Sciatic nerve (tissue), 2 donors: ENCODE data around the gene SLC35F4. TPM values are rescaled to one million over a fixed set of nuclear protein-coding genes. Genes with fewer than 3 reads are reported as not detected.
A peak's percentile ranks its signal among the peaks of the same experiment; 100 is the strongest.

Experiments
- ATAC-seq: fragments of 200-7000 bp; cut with Tn5 transposase; one replicate; pipeline ENCODE4 v1.9.1; 2020; ENCODE audit warnings: mild to moderate bottlenecking, moderate library complexity
- DNase-seq: peaks from one replicate; pipeline ENCODE4 v3.0.0-alpha.2; 2020; ENCODE audit warnings: low spot score
- intact Hi-C: fragments of 100-400 bp; cut with DNase I; formaldehyde crosslinking; loops from one replicate; pipeline ENCODE4 v1.14.2; 2022
- total RNA-seq: library from RNA; stranded (reverse); fragmentation: NEBNext Ultra II Directional; extraction: Animal tissue kit (Norgen Biotek cat#: 25700); gene quantifications from one replicate; pipeline ENCODE4 v1.2.1, GENCODE V29; 2021
- donor health status: DM: no; HTN: no; CAD: no.
- donor health status: DM: no; HTN: no; CAD: no.

The SLC35F4 gene
- total RNA-seq, 1 donor from 2014 or later, result not detected

DNA sequence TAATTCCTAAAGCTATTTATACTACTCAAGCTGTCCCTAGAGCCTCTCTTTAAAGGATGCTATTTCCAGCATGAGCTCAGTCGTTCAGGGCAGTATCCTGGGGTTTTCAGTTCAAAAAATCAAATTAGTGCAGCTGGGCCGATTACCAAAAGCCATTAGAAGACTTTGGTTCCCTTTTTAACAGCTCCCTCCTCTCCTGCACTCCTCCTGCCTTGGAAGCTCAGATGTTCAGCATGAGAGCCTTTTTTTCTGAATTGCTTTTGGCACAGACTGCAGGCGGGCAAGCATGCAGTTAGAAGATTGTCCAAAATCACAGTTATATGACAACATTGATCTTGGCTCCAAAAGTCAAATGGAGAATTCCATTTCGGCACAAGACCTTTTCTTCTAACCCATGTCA is 179.6 kb downstream of the SLC35F4 start:
- DNase-seq (no peak), ATAC-seq (peak; percentile 85)
- intact Hi-C loops, result no loop called here

DNA sequence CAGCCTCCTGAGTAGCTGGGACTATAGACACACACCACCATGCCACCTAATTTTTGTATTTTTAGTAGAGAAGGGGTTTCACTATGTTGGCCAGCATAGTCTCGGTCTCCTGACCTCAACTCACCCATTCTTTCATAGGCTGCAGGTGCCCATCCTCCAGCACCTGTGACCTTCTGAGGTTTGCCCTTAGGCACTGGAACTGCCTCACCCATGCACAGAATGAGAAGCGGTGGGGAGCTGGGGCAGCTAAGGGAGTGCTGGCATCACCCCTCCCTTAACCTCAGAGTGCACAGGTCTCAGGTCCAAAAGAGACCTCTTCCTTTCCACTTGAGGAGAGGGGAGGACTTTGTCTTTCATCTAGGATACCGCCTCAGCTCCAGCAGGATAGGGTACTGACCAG is 194.9 kb downstream of the SLC35F4 start:
- ATAC-seq (no peak), DNase-seq (no peak)
- intact Hi-C loops, result no loop called here

DNA sequence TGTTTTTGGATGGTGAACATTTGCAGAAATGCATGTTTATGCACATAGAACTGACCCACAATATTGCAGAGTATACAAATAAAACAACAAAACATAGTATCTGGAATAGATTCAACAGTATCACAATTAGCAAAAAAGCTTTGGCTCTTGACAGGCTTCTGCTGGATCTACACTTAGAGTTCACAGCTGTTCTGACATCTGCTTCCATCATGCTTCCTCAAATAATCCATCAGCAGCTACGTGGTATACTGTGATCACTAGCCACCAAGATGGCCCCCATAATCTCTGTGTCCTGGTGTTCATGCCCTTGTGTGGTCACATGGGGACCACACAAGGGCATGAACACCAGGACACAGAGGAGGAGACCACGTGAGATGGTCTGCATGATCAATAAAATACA is 205.7 kb downstream of the SLC35F4 start:
- intact Hi-C loops, result no loop called here
- no peak for ATAC-seq
- DNase-seq, result no peak

DNA sequence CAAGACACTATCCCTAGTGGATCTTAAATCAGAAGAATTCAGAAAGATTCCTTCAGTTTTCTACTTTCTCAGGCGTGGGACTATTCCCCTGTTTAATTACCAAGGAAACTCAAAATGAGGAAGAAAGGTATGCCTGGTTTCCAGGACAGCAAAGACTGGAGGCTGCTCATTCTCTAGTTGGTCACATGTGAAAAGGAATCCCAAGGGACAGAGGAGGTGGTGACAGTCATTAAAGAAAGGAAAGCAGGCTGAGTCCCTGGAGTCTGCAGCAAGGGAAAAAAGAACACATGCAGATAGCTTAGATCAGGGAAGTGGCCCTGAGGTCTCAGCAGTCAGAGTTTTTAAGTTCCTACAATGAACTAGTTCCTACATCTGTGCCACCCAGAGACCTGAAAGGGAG is 206.8 kb downstream of the SLC35F4 start:
- no peak for DNase-seq
- intact Hi-C loops, result no loop called here
- ATAC-seq, result no peak

DNA sequence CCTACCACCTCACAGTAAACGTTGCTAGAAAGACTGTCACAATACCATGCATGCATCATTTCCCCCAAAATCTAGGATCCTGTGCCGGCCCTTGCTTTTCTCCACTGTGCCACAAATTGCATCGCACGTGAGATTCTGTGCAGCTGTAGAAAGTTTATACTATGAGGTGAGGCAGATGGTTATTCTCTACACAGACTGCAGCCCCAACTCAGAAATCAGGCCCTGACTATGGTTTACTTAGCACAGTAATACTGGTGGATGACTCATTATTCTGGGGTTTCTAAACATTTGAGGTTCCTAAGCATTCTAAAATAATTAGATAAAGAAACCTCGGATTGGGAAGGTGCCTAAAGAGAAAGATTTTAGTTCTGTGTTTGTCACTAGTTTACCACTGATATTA is 208.4 kb downstream of the SLC35F4 start:
- DNase-seq (no peak), ATAC-seq (no peak)
- intact Hi-C loops, result no loop called here

DNA sequence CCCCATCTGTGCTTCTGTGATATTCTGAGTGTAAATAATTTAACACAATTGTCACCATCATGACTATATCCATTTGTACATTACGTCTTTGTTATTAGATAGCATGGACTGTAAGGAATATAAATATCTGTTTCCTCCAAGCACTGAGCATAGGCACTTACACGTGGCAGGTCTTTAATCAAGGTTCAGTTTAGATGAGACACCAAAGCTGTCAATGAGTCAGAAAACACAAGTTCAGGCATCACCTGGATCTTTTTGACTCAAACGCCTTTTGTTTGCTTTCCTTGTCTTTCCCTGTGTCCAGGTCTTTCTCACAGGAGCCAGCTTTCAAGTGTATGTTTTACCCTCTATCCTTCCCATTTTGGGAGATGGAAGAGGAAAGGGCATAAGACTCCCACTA is 209.0 kb downstream of the SLC35F4 start:
- intact Hi-C loops, result no loop called here
- ATAC-seq (no peak), DNase-seq (no peak)

DNA sequence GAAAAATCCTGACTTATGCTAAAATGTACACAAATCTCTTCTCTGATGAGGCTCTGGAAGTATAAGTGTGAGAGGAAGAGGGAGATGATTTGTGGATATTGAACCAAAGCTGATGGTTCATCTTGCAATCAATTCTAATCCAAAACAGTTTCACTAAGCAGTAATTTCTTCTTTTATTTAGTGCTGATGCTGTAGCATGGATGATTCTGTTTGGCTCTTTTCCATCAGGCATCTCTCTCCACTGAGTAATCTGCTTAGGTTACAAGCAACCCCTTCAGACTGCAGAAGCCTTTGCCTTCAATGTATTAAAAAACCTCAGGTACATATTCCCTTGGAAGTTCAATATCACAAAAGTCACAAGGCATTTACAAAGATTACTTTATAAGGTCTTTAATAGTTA is 213.1 kb downstream of the SLC35F4 start:
- ATAC-seq (no peak), DNase-seq (no peak)
- intact Hi-C loops, result no loop called here

DNA sequence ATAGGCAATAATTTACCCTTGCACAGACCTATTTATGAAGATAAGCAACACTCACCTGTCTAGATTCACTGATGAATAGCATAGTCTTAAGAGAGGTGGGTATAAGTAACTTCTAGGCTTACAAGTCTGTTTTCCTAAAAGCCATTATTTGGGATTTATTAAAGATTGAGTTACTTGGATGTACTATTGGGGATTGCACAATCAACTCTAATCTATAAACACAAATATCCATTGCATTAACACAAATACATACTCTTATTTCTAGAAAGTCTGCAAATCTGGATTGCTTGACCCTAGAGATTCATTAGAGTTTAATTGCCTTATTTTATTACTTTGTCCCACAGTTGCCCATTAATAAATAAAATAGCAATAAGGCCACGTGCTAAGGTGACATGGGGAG is 224.1 kb downstream of the SLC35F4 start:
- ATAC-seq, result no peak
- intact Hi-C loops, result no loop called here
- no peak for DNase-seq

DNA sequence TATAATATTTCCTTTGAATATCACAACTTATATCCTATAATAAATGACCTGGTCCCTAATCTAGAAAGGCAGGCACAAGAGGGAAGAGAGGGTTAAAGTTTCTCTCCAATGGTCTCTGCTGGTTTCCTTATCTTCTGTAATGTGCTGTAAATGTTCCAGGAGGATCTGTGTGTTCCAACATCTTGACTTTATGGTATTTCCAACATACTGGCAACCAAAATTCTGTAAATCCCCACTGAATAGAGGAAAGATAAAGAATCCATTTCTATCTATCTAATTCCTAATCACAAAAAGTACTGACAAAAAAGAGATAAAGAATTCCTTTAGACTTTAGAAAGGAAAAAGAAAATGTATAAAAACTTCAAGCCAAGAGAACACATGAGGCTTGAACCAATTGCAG is 225.9 kb downstream of the SLC35F4 start:
- ATAC-seq (no peak), DNase-seq (no peak)
- intact Hi-C loops, result no loop called here

DNA sequence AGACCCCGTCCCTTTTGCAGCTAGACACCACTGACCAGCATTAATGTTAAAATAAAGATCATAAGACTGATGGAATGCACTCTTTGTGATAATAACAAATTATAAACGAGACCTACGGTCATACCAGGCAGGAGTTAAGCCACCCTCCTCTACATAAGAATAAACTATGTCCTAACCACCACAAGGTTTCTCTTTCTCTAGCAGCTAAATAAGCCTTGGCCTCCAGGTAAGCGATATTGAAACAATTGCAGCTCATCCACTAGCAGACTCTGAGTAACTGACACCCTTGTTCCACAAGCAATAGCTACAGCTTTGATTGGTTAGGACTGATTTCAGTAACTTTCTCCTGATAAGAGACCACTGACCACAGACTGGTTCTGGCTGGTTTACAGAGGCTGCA is 228.0 kb downstream of the SLC35F4 start:
- DNase-seq (no peak), ATAC-seq (no peak)
- intact Hi-C loops, result no loop called here

DNA sequence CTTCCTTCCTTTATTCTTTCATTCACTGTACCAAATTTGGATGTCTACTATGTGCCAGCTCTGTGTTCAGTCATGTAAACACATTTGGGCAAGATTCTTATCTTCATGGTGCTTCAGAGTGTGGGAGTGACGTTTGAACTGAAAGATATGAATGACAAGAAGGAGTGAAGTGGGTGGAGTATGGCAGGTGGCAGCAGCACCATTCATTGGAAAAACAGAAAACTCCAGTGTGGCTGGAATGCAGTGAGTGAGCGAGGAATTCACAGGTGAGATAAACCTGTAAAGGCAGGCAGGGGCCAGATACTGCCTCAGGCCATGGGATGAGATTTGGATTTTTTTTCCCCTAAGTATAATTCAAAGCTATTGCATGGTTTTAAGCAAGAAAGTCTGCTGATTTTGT is 231.6 kb downstream of the SLC35F4 start:
- intact Hi-C loops, result no loop called here
- ATAC-seq, result no peak
- no peak for DNase-seq

DNA sequence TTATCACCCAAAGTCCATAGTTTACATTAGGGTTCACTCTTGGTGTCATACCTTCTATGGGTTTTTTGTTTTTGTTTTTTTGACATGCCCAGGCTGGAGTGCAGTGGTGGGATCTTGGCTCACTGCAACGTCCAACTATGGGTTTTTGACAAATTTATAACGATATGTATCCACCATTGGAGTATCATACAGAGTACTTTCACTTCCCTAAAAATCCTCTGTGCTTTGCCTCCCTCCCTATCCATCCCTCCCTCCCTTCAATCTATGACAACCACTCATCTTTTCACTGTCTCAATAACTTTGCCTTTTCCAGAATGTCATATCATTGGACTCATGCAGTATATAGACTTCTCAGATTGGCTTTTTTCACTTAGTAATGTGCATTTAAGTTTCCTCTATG is 233.2 kb downstream of the SLC35F4 start:
- no peak for ATAC-seq
- DNase-seq, result no peak
- intact Hi-C loops, result no loop called here

DNA sequence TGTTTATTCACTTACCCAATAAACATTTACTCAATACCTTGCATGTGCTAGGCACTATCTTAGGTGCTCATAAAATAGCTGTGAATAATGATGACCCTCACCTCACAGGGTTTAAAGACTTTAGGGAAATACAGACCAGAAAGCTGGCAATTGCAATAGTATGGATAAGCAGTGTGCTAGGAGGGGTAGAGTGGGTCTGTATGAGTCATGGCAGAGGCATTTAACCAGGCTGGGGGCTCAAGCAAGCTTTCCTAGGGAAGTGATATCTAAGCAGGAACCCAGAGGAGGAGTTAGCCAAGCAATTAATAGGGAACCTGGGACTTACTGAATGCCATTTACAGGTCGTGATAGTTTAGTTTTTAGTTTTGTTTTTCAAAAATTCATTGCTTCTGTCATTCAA is 248.4 kb downstream of the SLC35F4 start:
- no peak for ATAC-seq
- no peak for DNase-seq
- intact Hi-C loops, result no loop called here

DNA sequence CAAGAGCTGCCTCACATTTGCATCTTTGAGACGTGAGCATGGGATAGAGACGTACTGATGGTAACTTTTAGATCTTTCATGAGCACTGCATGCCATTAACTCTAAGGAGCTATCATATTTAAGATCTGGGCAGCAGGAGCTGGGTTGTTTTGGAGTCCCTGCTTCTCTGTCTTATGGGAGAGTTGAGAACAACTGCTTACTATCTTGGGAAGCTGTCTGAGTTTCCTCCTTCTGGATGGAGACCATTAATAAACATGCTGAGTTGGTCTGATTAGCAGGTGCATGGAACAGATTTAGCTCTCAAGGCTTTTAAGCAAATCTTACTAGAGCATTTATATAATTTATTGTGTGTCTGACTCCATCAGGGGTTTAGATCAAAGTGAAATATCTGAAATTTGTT is 252.9 kb downstream of the SLC35F4 start:
- intact Hi-C loops, result no loop called here
- ATAC-seq (no peak), DNase-seq (no peak)

DNA sequence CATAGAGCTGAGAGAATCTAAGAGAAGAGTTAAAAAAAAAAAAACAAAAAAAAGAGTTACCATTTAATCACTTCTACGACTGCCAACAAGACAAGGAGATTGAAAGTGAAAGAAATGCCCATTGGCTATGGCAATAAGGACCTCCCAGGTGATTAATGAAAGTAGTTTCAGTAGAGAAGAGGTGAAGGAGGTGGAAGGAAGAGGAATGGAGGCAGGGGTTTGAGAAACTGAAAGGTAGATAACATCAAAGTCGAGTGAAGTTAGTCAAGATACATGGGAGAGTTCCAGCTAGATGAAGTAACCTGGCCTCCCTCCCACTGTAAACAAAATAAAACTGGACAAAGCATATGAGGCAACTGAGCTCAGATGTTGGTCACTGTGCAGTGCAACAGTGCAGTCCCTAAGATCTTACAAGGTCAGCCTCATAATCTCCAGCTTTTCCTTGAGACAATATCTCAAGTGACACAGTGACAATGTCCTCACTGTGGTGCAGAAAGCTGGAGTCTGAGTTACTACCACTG is 254.3 kb downstream of the SLC35F4 start:
- intact Hi-C loops, result no loop called here
- ATAC-seq (no peak), DNase-seq (no peak)

DNA sequence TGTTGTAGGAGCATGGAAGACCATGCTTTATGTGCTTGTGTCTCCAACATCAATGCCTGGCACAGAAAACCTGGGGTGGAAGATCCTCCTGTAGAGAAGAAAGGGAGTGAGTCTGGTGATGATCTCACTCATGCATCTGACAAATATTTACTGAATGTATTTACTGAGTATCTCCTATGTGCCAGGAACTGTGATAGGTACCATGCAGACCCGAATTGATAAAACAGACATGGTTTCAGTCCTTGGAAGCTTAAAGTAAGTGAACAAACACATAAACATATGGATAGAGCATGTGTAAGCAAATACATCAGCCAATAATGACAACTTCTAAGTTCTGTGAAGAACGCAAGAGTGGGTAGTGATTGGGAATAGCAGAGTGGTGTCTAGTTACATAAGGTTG is 255.3 kb downstream of the SLC35F4 start:
- intact Hi-C loops, result no loop called here
- DNase-seq (no peak), ATAC-seq (no peak)

DNA sequence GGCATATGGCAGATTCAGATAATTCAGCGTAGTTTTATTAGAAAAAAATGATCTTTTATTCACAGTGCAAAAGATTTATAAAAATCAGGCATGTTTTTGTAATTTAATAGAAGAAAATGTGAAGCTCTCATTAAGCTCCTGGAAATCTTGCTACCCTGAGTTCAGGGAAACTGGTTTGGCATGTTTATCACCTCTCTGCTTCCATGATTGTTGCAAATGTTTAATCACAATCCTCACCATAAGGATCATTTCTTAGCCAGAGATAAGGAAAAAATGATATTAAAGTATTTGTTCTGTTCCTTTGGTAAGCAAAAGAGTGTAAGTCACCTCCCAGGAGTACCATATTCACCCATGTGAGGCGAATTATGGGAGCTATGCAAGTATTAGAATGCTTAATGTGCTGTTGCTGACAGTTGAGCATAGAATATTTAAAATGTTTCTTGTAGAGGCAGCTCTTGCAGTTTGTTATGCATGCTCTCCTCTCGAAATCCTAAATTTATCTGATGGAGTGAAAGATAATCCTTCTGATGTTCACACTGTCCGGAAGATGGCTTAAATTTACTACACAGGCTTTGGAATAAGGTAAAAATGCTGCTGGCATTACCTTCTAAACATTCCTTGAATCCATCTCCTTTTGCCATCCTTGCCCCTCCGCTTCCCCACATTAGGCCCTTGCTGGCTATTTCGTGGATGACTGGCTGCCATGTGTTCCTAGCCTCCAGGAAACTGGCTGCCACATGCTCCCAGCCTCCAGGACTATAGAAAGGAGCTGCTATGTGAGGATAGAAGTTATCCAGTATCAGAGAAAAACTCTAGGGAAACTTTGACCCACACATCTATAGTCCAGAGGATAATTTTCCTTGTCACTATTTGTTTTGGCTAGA is 256.5 kb downstream of the SLC35F4 start:
- intact Hi-C loops, result no loop called here
- no peak for ATAC-seq
- DNase-seq, result no peak

DNA sequence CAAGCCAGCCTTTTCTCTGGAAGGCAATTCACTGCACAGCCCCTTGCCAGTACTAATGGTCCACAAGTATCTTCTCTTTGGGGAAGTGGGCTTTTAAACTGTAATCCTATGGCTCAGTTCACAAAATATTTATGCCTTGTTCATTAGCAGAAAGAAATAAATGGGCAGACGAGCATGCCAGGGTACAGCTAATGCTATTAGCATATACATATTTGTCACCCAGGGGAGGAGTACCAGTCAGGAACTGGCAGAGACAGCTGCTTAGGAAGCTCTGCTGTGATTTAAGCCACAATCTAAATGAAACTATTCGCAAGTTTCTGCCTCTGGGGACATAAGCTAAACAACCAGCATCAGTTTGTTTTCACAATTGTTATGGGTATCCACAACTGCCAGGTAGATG is 258.8 kb downstream of the SLC35F4 start:
- intact Hi-C loops, result no loop called here
- ATAC-seq (no peak), DNase-seq (no peak)

DNA sequence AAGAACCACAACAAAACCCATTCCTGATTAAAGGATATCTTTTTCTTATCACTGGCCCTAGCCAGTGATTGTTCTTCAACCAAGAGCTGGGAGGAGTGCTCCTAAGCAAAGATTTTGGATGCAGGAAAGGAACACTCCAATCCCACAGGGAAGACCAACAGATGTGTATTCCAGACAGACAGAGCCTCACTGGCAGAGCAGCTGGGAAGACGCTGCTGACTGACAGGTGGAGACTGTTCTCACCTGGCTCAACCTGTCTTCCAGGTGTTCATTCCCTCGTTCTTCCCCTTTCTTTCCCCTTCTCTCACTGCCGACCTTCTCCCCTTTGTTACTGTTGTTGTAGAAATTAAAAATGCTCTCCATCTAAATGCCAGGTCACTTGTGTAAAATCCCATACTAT is 282.5 kb downstream of the SLC35F4 start:
- intact Hi-C loops, result no loop called here
- ATAC-seq, result no peak
- DNase-seq, result no peak

DNA sequence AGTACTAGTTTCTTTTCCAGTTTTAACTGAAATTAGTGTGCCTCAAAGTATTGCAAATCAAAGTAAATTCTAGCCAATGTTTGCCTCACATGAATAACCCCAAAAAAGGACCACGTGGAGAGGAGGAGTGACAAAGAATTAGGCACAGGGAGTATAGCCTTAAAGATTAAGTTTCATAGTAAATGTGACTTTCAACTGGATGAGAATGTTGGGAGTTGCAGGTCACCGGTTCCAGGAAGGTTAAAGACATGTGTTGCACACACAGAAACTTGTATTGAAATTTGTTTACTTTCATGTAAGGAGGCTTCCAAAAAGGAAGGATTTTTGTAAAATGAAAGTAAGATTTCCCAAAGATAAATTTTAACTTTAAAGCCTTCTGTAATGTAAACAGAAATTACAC is 283.1 kb downstream of the SLC35F4 start:
- DNase-seq (no peak), ATAC-seq (no peak)
- intact Hi-C loops, result no loop called here

DNA sequence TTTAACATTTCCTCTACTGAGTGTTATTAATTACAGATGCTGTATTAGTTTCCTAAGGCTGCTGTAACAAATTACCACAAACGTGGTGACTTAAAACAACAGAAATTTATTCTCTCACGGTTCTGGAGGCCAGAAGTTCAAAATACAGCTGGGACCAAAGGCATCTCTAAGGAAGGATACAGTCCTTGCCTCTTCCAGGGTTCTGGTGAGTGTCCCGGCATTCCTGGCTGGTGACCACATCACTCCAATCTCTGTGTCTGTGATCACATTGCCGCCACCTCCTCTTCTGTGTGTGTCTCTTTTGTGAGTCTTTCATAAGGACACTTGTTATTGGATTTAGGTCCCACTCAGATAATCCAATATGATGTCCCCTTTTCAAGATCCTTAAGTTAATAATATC is 287.1 kb downstream of the SLC35F4 start:
- no peak for ATAC-seq

More for the DNA sequence above, 287.1 kb downstream of the SLC35F4 start:
- intact Hi-C loops, result no loop called here
- DNase-seq, result no peak
